Keratinocyte (primary cell): ENCODE measurements around the gene SWI5.

Source experiments
- EZH2 ChIP-seq: IDR thresholded peaks from one replicate; pipeline ENCODE4 v1.6.1; 2012; ENCODE audit warnings: inconsistent platforms, mild to moderate bottlenecking, low read length, moderate library complexity
- TF ChIP-seq, protein P1 (sequence below), 3 experiments: IDR thresholded peaks in 1 of 3; conservative IDR thresholded peaks in 1 of 3; optimal IDR thresholded peaks in 1 of 3; 2 replicates in 2 of 3; 3 replicates in 1 of 3; pipeline versions ENCODE3 to v1.5.1; 2011; ENCODE audit warnings: low read length in 3 of 3, mild to moderate bottlenecking in 3 of 3, moderate library complexity in 2 of 3, control low read depth in 1 of 3, inconsistent platforms in 1 of 3; ENCODE audit not compliant: insufficient read depth in 2 of 3; ENCODE audit errors: extremely low read depth in 1 of 3

DNA sequence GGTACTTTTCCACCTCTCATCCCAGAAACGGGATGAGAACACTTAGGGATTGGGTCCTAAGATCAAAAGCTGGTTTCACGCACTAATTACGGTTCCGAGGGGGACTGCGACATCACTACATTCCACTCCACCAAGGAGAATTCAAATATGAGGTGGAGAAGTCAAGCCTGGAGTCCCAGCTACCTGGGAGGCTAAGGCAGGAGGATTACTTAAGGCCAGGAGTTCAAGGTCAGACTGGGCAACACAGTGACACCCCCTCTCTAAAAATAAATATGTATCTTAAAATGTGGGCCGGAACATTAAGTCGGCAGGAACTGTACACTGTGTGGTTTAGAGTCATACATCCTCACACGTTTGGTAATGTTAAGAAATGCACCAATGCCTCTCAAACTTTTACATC, 1.8 kb upstream of the SWI5 start:
- TF ChIP-seq, protein P1, sequence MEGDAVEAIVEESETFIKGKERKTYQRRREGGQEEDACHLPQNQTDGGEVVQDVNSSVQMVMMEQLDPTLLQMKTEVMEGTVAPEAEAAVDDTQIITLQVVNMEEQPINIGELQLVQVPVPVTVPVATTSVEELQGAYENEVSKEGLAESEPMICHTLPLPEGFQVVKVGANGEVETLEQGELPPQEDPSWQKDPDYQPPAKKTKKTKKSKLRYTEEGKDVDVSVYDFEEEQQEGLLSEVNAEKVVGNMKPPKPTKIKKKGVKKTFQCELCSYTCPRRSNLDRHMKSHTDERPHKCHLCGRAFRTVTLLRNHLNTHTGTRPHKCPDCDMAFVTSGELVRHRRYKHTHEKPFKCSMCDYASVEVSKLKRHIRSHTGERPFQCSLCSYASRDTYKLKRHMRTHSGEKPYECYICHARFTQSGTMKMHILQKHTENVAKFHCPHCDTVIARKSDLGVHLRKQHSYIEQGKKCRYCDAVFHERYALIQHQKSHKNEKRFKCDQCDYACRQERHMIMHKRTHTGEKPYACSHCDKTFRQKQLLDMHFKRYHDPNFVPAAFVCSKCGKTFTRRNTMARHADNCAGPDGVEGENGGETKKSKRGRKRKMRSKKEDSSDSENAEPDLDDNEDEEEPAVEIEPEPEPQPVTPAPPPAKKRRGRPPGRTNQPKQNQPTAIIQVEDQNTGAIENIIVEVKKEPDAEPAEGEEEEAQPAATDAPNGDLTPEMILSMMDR (optimal IDR thresholded peaks at IDR 0.05 in 1 of 3, IDR thresholded peaks at IDR 0.05 in 1 of 3, conservative IDR thresholded peaks at IDR 0.05 in 1 of 3; ENCODE audit: extremely low read depth in 1 of 3, insufficient read depth in 2 of 3, low read length in 3 of 3), result no peak
- no peak for TF ChIP-seq EZH2
